Astrocyte (in vitro differentiated cells and primary cell): ENCODE data around the gene RB1. TPM values are rescaled to one million over a fixed set of nuclear protein-coding genes. Genes with fewer than 3 reads are reported as not detected.

Experiments used
- DNase-seq: peaks from one replicate; pipeline ENCODE4 v3.0.0-alpha.2; 2010; ENCODE audit warnings: low read depth
- FAIRE-seq: peaks from 2 replicates; lab custom pipeline; 2011; peaks lifted over from hg19 to GRCh38; lab: Jason Lieb, UNC
- H2AFZ ChIP-seq: 2 replicates; pipeline ENCODE4 v1.6.0; 2012; ENCODE audit warnings: low read depth, low read length, inconsistent platforms
- H3K27ac ChIP-seq: 2 replicates; pipeline ENCODE4 v1.5.1; 2011; ENCODE audit warnings: low read depth, low read length, inconsistent platforms
- H3K27me3 ChIP-seq: 2 replicates; pipeline ENCODE4 v1.6.0; 2011; ENCODE audit warnings: low read length, inconsistent platforms; ENCODE audit not compliant: insufficient read depth
- H3K36me3 ChIP-seq: 2 replicates; pipeline ENCODE4 v1.5.1; 2011; ENCODE audit warnings: low read length, inconsistent platforms; ENCODE audit not compliant: insufficient read depth
- H3K4me1 ChIP-seq: 2 replicates; pipeline ENCODE4 v1.5.1; 2011; ENCODE audit warnings: low read length, inconsistent platforms; ENCODE audit not compliant: insufficient read depth
- H3K4me2 ChIP-seq: 2 replicates; pipeline ENCODE4 v1.6.0; 2012; ENCODE audit warnings: low read length, inconsistent platforms
- H3K4me3 ChIP-seq: 2 replicates; pipeline ENCODE4 v1.5.1; 2011; ENCODE audit warnings: low read depth, mild to moderate bottlenecking, low read length, inconsistent platforms; ENCODE audit not compliant: insufficient read depth
- H3K79me2 ChIP-seq: 2 replicates; pipeline ENCODE4 v1.6.0; 2012; ENCODE audit warnings: mild to moderate bottlenecking, low read length, inconsistent platforms; ENCODE audit not compliant: insufficient read depth
- H3K9ac ChIP-seq: 2 replicates; pipeline ENCODE4 v1.6.0; 2012; ENCODE audit warnings: mild to moderate bottlenecking, low read length, inconsistent platforms
- H3K9me3 ChIP-seq: 2 replicates; pipeline ENCODE4 v1.5.1; 2012; ENCODE audit warnings: low read depth, mild to moderate bottlenecking, low read length, inconsistent platforms; ENCODE audit not compliant: insufficient read depth
- H4K20me1 ChIP-seq: 2 replicates; pipeline ENCODE4 v1.6.0; 2012; ENCODE audit warnings: low read length, inconsistent platforms; ENCODE audit not compliant: insufficient read depth
- H3K27ac Mint-ChIP-seq: one replicate; pipeline ENCODE4 v1.8.0; 2021; ENCODE audit warnings: mild to moderate bottlenecking, mixed read lengths; ENCODE audit not compliant: unreplicated experiment
- H3K27me3 Mint-ChIP-seq: one replicate; pipeline ENCODE4 v1.8.0; 2021; ENCODE audit warnings: low read depth, mixed read lengths; ENCODE audit not compliant: unreplicated experiment
- H3K36me3 Mint-ChIP-seq: one replicate; pipeline ENCODE4 v1.8.0; 2021; ENCODE audit warnings: low read depth, mixed read lengths; ENCODE audit not compliant: unreplicated experiment
- H3K4me1 Mint-ChIP-seq: one replicate; pipeline ENCODE4 v1.8.0; 2021; ENCODE audit warnings: low read depth, mixed read lengths; ENCODE audit not compliant: unreplicated experiment
- H3K4me3 Mint-ChIP-seq: one replicate; pipeline ENCODE4 v1.8.0; 2021; ENCODE audit warnings: mild to moderate bottlenecking, moderate library complexity, mixed read lengths; ENCODE audit not compliant: unreplicated experiment
- H3K9me3 Mint-ChIP-seq: one replicate; pipeline ENCODE4 v1.8.0; 2021; ENCODE audit warnings: mild to moderate bottlenecking, mixed read lengths; ENCODE audit not compliant: unreplicated experiment
- EZH2 ChIP-seq: IDR thresholded peaks from 2 replicates; pipeline ENCODE4 v1.6.1; 2012; ENCODE audit warnings: mild to moderate bottlenecking, low read length, inconsistent platforms; ENCODE audit not compliant: insufficient read depth
- total RNA-seq: library from RNA; stranded (reverse); gene quantifications from 2 replicates; pipeline ENCODE4 v1.2.1, GENCODE V29; 2021
- TF ChIP-seq, protein P1 (sequence below): IDR thresholded peaks from 2 replicates; pipeline ENCODE4 v1.5.1; 2011; ENCODE audit warnings: low read depth, mild to moderate bottlenecking, inconsistent platforms, low read length, moderate library complexity; ENCODE audit not compliant: insufficient read depth

RB1 gene
- total RNA-seq, 1 donor from 2014 or later = 32.7 TPM

DNA sequence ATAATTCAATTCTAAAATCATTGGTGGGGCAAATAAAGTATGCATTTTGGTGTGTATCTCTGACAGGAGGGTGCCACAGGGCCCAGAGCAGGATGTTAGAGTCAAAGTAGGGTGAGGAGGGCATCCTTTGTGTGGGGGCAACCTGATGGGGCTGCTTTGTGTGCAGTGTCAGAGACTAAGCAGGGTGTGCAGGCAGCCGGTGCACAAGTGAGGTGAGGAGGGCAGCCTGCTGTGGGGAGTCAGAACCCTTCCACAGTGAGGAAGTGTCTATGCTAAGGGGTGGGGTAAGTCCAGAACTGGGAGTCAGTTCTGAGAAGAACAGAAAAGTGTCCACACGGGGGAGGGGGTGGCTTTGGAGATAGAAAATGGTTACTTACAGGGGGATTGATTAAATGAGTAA is 40.7 kb downstream of the RB1 start:
- H3K4me1 Mint-ChIP-seq = no peaks in the 10 kb centered on the region
- H3K9ac ChIP-seq = no peak overlapping the region
- no peak overlapping the region for H3K27ac Mint-ChIP-seq
- H3K27me3 Mint-ChIP-seq = no peaks in the 10 kb centered on the region
- H4K20me1 ChIP-seq = no peaks in the 10 kb centered on the region
- peaks cover 3% of the 10 kb centered on the region for H3K9me3 Mint-ChIP-seq
- H3K36me3 Mint-ChIP-seq = peaks cover 4% of the 10 kb centered on the region
- no peak overlapping the region for H3K4me3 Mint-ChIP-seq
- no peak overlapping the region for H3K4me2 ChIP-seq
- no peak overlapping the region for H3K4me3 ChIP-seq
- H3K4me1 ChIP-seq = no peaks in the 10 kb centered on the region
- H3K9me3 ChIP-seq = peaks cover 2% of the 10 kb centered on the region
- H3K27ac ChIP-seq = no peak overlapping the region
- no peaks in the 10 kb centered on the region for H3K27me3 ChIP-seq
- no peak for DNase-seq
- H2AFZ ChIP-seq = no peak overlapping the region
- FAIRE-seq = no peak
- TF ChIP-seq EZH2 = no peak
- TF ChIP-seq, protein P1, sequence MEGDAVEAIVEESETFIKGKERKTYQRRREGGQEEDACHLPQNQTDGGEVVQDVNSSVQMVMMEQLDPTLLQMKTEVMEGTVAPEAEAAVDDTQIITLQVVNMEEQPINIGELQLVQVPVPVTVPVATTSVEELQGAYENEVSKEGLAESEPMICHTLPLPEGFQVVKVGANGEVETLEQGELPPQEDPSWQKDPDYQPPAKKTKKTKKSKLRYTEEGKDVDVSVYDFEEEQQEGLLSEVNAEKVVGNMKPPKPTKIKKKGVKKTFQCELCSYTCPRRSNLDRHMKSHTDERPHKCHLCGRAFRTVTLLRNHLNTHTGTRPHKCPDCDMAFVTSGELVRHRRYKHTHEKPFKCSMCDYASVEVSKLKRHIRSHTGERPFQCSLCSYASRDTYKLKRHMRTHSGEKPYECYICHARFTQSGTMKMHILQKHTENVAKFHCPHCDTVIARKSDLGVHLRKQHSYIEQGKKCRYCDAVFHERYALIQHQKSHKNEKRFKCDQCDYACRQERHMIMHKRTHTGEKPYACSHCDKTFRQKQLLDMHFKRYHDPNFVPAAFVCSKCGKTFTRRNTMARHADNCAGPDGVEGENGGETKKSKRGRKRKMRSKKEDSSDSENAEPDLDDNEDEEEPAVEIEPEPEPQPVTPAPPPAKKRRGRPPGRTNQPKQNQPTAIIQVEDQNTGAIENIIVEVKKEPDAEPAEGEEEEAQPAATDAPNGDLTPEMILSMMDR = no peak
- no peaks in the 10 kb centered on the region for H3K79me2 ChIP-seq
- no peaks in the 10 kb centered on the region for H3K36me3 ChIP-seq

DNA sequence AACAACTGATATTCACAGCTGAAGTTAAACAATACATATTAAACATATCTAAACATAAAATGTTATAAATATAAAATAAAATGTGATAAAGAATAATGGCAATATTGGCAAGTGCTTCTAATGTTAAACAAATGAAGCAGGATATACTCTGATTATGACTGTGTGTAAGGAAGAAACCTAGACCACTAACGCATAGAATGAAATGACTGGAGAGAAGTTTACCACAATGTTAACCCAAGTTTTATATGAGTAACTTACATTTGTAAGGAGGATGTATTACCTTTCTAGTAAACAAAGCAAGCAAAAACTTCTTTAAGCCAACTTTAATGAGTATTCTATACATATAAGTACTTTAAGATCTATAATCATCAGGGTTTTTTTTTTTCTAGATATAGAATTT is 43.0 kb downstream of the RB1 start:
- Histone ChIP-seq H3K27me3 (no peaks in the 10 kb centered on the region), H3K4me2 (no peak overlapping the region), H2AFZ (no peak overlapping the region), H3K27ac (no peak overlapping the region), H3K79me2 (no peaks in the 10 kb centered on the region), H4K20me1 (no peaks in the 10 kb centered on the region), H3K9me3 (no peaks in the 10 kb centered on the region), H3K4me1 (no peaks in the 10 kb centered on the region), H3K9ac (no peak overlapping the region), H3K4me3 (no peak overlapping the region), H3K36me3 (no peaks in the 10 kb centered on the region)
- peaks cover 6% of the 10 kb centered on the region for H3K36me3 Mint-ChIP-seq
- H3K4me1 Mint-ChIP-seq = no peaks in the 10 kb centered on the region
- H3K27ac Mint-ChIP-seq = no peak overlapping the region
- FAIRE-seq (no peak), DNase-seq (no peak)
- H3K9me3 Mint-ChIP-seq = no peaks in the 10 kb centered on the region
- TF ChIP-seq, protein P1 = no peak
- TF ChIP-seq EZH2 = no peak
- no peak overlapping the region for H3K4me3 Mint-ChIP-seq
- no peaks in the 10 kb centered on the region for H3K27me3 Mint-ChIP-seq

DNA sequence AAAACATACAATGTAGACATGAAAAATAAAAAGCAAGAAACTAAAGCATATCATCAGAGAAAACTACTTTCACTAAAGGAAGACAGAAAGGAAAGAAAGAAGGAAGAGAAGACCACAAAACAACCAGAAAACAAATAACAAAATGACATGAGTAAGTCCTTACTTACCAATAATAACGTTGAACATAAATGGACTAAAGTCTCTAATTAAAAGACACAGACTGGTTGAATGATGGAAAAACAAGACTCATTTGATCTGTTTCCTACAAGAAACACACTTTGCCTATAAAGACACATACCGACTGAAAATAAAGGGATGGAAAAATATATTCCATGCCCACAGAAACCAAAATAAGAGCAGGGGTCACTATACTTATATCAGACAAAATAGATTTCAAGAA is 46.0 kb downstream of the RB1 start:
- Mint-ChIP-seq H3K4me1 (no peaks in the 10 kb centered on the region), H3K4me3 (no peak overlapping the region), H3K27me3 (no peaks in the 10 kb centered on the region), H3K36me3 (peaks cover 29% of the 10 kb centered on the region), H3K9me3 (peaks cover 6% of the 10 kb centered on the region), H3K27ac (no peak overlapping the region)
- Histone ChIP-seq H3K9ac (no peak overlapping the region), H3K4me1 (no peaks in the 10 kb centered on the region), H3K79me2 (no peaks in the 10 kb centered on the region), H3K36me3 (no peaks in the 10 kb centered on the region), H3K27ac (no peak overlapping the region), H2AFZ (no peak overlapping the region), H4K20me1 (no peaks in the 10 kb centered on the region), H3K27me3 (no peaks in the 10 kb centered on the region), H3K4me2 (no peak overlapping the region), H3K4me3 (no peak overlapping the region), H3K9me3 (no peaks in the 10 kb centered on the region)
- FAIRE-seq = no peak
- no peak for DNase-seq
- no peak for TF ChIP-seq EZH2
- TF ChIP-seq, protein P1 = no peak
